OCI-LY3 (cell line): ENCODE results near the gene MYCN.

Source experiments
- H2AFZ ChIP-seq: fragments of 200-600, 300-600 bp; shearing (Covaris generic); 2 replicates; pipeline ENCODE4 v1.6.0; 2014; ENCODE audit warnings: antibody characterized with exemption, low read depth, low read length
- H3K27ac ChIP-seq: fragments of 200-600, 300-600 bp; sonication (generic); 2 replicates; pipeline ENCODE4 v1.5.1; 2014; ENCODE audit warnings: mild to moderate bottlenecking, low read length, moderate library complexity, mixed read lengths
- H3K27me3 ChIP-seq: fragments of 200-600, 300-600 bp; sonication (generic); 2 replicates; pipeline ENCODE4 v1.6.1; 2014; ENCODE audit warnings: low read depth, low read length, mixed read lengths
- H3K36me3 ChIP-seq: fragments of 200-600, 300-600 bp; sonication (generic); replicated peaks from 2 replicates; pipeline ENCODE3; 2014; ENCODE audit warnings: low read depth, low read length, mixed read lengths
- H3K4me1 ChIP-seq: fragments of 300-600, 200-600 bp; sonication (generic); 2 replicates; pipeline ENCODE4 v1.6.1; 2014; ENCODE audit warnings: low read length, mixed read lengths
- H3K4me2 ChIP-seq: fragments of 200-600, 300-600 bp; sonication (generic); 2 replicates; pipeline ENCODE4 v1.6.1; 2014; ENCODE audit warnings: low read length, mixed read lengths
- H3K4me3 ChIP-seq: fragments of 300-600, 200-600 bp; sonication (generic); 2 replicates; pipeline ENCODE4 v1.5.1; 2014; ENCODE audit warnings: antibody characterized with exemption, mild to moderate bottlenecking, low read length, moderate library complexity
- H3K79me2 ChIP-seq: fragments of 300-600, 200-600 bp; shearing (Covaris generic); 2 replicates; pipeline ENCODE4 v1.6.1; 2014; ENCODE audit warnings: mild to moderate bottlenecking, low read length, mixed read lengths
- H3K9ac ChIP-seq: fragments of 300-600, 200-600 bp; shearing (Covaris generic); 2 replicates; pipeline ENCODE4 v1.6.0; 2014; ENCODE audit warnings: mild to moderate bottlenecking, low read length, moderate library complexity
- H3K9me3 ChIP-seq: fragments of 200-600, 300-600 bp; shearing (Covaris generic); 2 replicates; pipeline ENCODE4 v1.6.1; 2014; ENCODE audit warnings: low read length, mixed read lengths; ENCODE audit not compliant: insufficient read depth
- H4K20me1 ChIP-seq: fragments of 200-600, 300-600 bp; sonication (generic); 2 replicates; pipeline ENCODE4 v1.6.1; 2016; ENCODE audit warnings: low read length, mixed read lengths; ENCODE audit not compliant: insufficient read depth
- EZH2phosphoT487 ChIP-seq: fragments of 200-600 bp; shearing (Covaris generic); IDR thresholded peaks from 2 replicates; pipeline ENCODE4 v1.6.1; 2018; ENCODE audit warnings: antibody characterized with exemption, mixed run types, low read depth
- TF ChIP-seq, protein P1 (sequence below): fragments of 200-600, 300-600 bp; sonication (generic); IDR thresholded peaks from 2 replicates; pipeline ENCODE4 v1.5.1; 2014; ENCODE audit warnings: antibody characterized with exemption, low read length, low read depth

The MYCN gene

GRCh38 chr2:15952451-15953146 lies 12.2 kb downstream of the MYCN start:
- Histone ChIP-seq H3K4me1 (no peaks in the 10 kb centered on the region), H4K20me1 (no peaks in the 10 kb centered on the region), H3K36me3 (no peaks in the 10 kb centered on the region), H3K27ac (no peak overlapping the region), H3K4me2 (no peak overlapping the region), H3K9ac (no peak overlapping the region), H3K9me3 (no peaks in the 10 kb centered on the region), H2AFZ (no peak overlapping the region), H3K4me3 (no peak overlapping the region), H3K27me3 (peaks cover 13% of the 10 kb centered on the region; the same call in 1 of the 2 replicates), H3K79me2 (no peaks in the 10 kb centered on the region)
- TF ChIP-seq EZH2phosphoT487, result no peak
- TF ChIP-seq, protein P1, sequence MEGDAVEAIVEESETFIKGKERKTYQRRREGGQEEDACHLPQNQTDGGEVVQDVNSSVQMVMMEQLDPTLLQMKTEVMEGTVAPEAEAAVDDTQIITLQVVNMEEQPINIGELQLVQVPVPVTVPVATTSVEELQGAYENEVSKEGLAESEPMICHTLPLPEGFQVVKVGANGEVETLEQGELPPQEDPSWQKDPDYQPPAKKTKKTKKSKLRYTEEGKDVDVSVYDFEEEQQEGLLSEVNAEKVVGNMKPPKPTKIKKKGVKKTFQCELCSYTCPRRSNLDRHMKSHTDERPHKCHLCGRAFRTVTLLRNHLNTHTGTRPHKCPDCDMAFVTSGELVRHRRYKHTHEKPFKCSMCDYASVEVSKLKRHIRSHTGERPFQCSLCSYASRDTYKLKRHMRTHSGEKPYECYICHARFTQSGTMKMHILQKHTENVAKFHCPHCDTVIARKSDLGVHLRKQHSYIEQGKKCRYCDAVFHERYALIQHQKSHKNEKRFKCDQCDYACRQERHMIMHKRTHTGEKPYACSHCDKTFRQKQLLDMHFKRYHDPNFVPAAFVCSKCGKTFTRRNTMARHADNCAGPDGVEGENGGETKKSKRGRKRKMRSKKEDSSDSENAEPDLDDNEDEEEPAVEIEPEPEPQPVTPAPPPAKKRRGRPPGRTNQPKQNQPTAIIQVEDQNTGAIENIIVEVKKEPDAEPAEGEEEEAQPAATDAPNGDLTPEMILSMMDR, result no peak

GRCh38 chr2:15953147-15953630 lies 12.8 kb downstream of the MYCN start:
- H3K79me2 ChIP-seq, result no peaks in the 10 kb centered on the region
- H3K36me3 ChIP-seq, result no peaks in the 10 kb centered on the region
- no peak overlapping the region for H3K4me2 ChIP-seq
- no peak overlapping the region for H2AFZ ChIP-seq
- H3K9ac ChIP-seq, result no peak overlapping the region
- no peaks in the 10 kb centered on the region for H3K4me1 ChIP-seq
- no peak overlapping the region for H3K4me3 ChIP-seq
- H3K27me3 ChIP-seq, result peaks cover 12% of the 10 kb centered on the region; the same call in 1 of the 2 replicates
- no peaks in the 10 kb centered on the region for H4K20me1 ChIP-seq
- H3K9me3 ChIP-seq, result no peaks in the 10 kb centered on the region
- no peak overlapping the region for H3K27ac ChIP-seq
- TF ChIP-seq, protein P1, result no peak
- no peak for TF ChIP-seq EZH2phosphoT487

- Histone ChIP-seq H3K9me3 (no peaks in the 10 kb centered on the region), H3K27ac (no peak overlapping the region), H3K27me3 (peaks cover 12% of the 10 kb centered on the region; the same call in 1 of the 2 replicates), H3K4me1 (no peaks in the 10 kb centered on the region), H4K20me1 (no peaks in the 10 kb centered on the region), H2AFZ (no peak overlapping the region), H3K4me3 (no peak overlapping the region), H3K79me2 (no peaks in the 10 kb centered on the region), H3K36me3 (no peaks in the 10 kb centered on the region), H3K9ac (no peak overlapping the region), H3K4me2 (no peak overlapping the region)
- TF ChIP-seq, protein P1, result no peak
These were observed 13.7 kb downstream of the MYCN start for GRCh38 chr2:15953891-15954680.

DNA sequence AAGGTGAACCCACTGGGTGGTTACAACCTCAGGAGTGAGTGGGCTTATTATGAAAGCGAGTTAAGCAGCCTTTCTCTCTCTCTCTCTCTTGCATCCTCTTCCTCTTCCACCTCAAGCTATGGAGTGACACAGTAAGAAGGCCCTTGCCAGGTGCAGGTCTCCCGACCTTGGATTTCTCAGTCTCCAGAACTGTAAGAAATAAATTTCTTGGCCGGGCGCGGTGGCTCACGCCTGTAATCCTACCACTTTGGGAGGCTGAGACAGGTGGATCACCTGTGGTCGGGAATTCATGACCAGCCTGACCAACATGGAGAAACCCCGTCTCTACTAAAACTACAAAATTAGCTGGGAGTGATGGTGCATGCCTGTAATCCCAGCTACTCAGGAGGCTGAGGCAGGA lies 14.4 kb downstream of the MYCN start:
- no peaks in the 10 kb centered on the region for H3K79me2 ChIP-seq
- no peaks in the 10 kb centered on the region for H3K36me3 ChIP-seq
- TF ChIP-seq EZH2phosphoT487, result no peak
- TF ChIP-seq, protein P1, result no peak
- H3K9me3 ChIP-seq, result no peaks in the 10 kb centered on the region
- H3K27me3 ChIP-seq, result peaks cover 12% of the 10 kb centered on the region; the same call in 1 of the 2 replicates
- no peaks in the 10 kb centered on the region for H3K4me1 ChIP-seq
- no peak overlapping the region for H3K27ac ChIP-seq
- H3K9ac ChIP-seq, result no peak overlapping the region
- H2AFZ ChIP-seq, result no peak overlapping the region
- no peaks in the 10 kb centered on the region for H4K20me1 ChIP-seq
- no peak overlapping the region for H3K4me2 ChIP-seq
- H3K4me3 ChIP-seq, result no peak overlapping the region
